ACC112 (cell line): ENCODE data around the gene KPNA5.
A peak's percentile ranks its signal among the peaks of the same experiment; 100 is the strongest.

ENCODE experiments used
- H2AFZ ChIP-seq: fragments of 200-600 bp; sonication (generic); one replicate; pipeline ENCODE4 v1.6.0; 2017; ENCODE audit warnings: antibody characterized with exemption, low read length; ENCODE audit not compliant: unreplicated experiment
- H3K27ac ChIP-seq: fragments of 200-600 bp; sonication (generic); 2 replicates; pipeline ENCODE4 v1.5.1; 2014; ENCODE audit warnings: low read depth, mild to moderate bottlenecking, antibody characterized with exemption, low read length, moderate library complexity
- H3K27me3 ChIP-seq: fragments of 200-600 bp; sonication (generic); 2 replicates; pipeline ENCODE4 v1.6.1; 2014; ENCODE audit warnings: mild to moderate bottlenecking, antibody characterized with exemption, low read length, moderate library complexity, mixed read lengths; ENCODE audit not compliant: insufficient read depth
- H3K36me3 ChIP-seq: fragments of 200-600 bp; sonication (generic); 2 replicates; pipeline ENCODE4 v1.6.1; 2016; ENCODE audit warnings: mild to moderate bottlenecking, antibody characterized with exemption, low read length, moderate library complexity, mixed read lengths; ENCODE audit not compliant: insufficient read depth
- H3K4me1 ChIP-seq: fragments of 200-600 bp; sonication (generic); one replicate; pipeline ENCODE4 v1.6.1; 2016; ENCODE audit warnings: low read length, mixed read lengths; ENCODE audit not compliant: insufficient read depth, unreplicated experiment, control insufficient read depth
- H3K4me3 ChIP-seq: fragments of 200-600 bp; sonication (generic); 2 replicates; pipeline ENCODE4 v1.5.1; 2014; ENCODE audit warnings: mild to moderate bottlenecking, low read depth, low read length
- H3K79me2 ChIP-seq: fragments of 200-600 bp; sonication (generic); one replicate; pipeline ENCODE4 v1.6.0; 2016; ENCODE audit warnings: low read length; ENCODE audit not compliant: control insufficient read depth, unreplicated experiment, insufficient read depth

Gene KPNA5

DNA sequence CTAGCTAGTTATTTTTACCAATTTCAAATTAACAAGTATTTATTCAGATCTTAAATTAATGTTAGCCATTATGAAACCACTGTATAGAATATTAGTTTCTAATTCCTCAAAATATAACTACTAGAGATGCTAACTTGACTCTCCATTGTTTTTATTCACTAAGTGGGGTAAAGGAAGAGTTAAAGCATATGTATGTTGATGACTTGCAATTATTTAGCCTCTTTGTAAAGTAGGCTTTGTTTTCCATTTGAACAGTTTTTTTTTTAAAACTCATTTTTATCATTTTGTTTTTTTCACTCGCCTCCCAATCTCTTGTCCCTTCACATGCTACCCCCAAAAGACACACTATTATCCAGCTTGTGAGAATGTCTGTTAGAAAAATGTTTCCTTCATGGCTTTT, 81.2 kb downstream of the KPNA5 start:
- no peak overlapping the region for H3K4me3 ChIP-seq
- no peaks in the 10 kb centered on the region for H3K4me1 ChIP-seq
- H2AFZ ChIP-seq, result no peak overlapping the region
- H3K36me3 ChIP-seq, result no peaks in the 10 kb centered on the region
- peaks cover 13% of the 10 kb centered on the region; the same call in 1 of the 2 replicates for H3K27me3 ChIP-seq
- H3K79me2 ChIP-seq, result no peaks in the 10 kb centered on the region
- H3K27ac ChIP-seq, result no peak overlapping the region

DNA sequence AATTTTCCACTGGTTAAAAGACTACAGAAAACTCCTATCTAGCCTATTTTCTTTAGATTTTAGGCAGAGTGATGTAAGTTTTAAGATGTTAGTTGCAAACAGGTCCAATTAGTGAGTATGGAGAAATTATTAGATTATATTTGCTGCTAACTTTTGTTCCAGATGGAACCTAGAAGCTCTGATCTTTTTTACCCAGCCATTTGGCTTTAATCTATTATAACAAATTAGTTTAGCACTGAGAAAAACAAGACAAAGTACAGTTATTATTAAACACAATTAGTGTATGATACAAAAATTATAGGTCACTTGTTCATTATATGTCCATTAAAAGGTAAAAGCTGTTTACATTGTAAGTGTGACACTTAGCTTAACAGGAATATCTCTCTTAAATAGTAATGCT, 82.0 kb downstream of the KPNA5 start:
- H3K27ac ChIP-seq, result no peak overlapping the region
- H3K4me3 ChIP-seq, result no peak overlapping the region
- H3K27me3 ChIP-seq, result peaks cover 13% of the 10 kb centered on the region; the same call in 1 of the 2 replicates
- no peaks in the 10 kb centered on the region for H3K4me1 ChIP-seq
- H2AFZ ChIP-seq, result no peak overlapping the region
- no peaks in the 10 kb centered on the region for H3K79me2 ChIP-seq
- H3K36me3 ChIP-seq, result no peaks in the 10 kb centered on the region

DNA sequence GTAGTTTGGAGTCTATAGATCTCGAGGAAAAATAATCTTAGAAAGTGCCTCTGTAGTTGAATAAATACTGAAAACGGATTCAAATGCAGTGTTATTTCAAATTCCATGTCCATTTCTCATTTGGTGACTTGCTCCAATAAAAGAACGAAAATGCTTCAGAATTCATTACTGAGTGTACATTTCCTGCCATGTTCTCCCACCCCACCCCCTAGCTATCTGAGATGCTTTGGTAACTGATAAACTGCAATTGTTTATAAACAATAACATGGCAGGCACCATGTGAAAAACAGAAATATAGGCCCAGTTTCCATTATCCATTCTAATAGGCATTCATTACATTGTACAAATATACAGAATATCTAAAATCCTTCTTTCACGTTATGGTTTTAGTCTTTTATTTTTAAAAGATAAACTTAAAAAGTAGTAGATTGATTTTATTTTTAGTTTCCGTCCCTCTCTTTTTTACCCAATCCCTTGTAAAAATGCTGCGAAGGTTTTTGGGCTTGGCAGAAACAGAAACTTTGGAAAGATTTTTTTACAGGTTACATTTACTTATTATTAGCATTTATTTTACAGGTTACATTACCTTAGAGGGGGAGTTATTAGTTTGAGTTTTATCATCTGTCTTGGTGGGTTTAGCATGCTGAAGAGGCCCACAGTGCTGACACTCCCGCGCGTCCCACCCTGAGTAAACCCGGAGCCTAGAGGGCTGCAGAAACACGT, 83.1 kb downstream of the KPNA5 start:
- no peak overlapping the region for H3K4me3 ChIP-seq
- no peaks in the 10 kb centered on the region for H3K4me1 ChIP-seq
- no peaks in the 10 kb centered on the region for H3K36me3 ChIP-seq
- H3K27ac ChIP-seq, result no peak overlapping the region
- H3K27me3 ChIP-seq, result peaks cover 13% of the 10 kb centered on the region; the same call in 1 of the 2 replicates
- H3K79me2 ChIP-seq, result no peaks in the 10 kb centered on the region
- H2AFZ ChIP-seq, result no peak overlapping the region

DNA sequence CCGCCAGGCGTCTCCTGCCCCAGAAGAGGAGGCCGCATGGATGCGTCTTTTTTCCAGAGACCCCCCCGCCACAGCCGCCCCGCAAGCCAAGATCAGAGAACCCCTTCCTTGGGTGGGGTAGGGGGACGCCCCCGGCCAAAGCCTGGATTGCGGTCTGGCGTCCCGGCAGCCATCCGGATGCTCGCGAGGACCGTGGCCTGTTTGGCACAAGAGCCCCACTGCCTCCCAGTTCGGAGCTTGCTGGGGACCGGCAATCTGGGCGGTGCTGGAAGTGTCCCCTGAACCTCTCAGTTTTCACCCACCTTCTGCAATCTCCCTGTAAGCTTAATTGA, 83.6 kb downstream of the KPNA5 start:
- H3K4me3 ChIP-seq, result peak overlapping the region; percentile 84
- H3K79me2 ChIP-seq, result no peaks in the 10 kb centered on the region
- H3K36me3 ChIP-seq, result no peaks in the 10 kb centered on the region
- peaks cover 13% of the 10 kb centered on the region; the same call in 1 of the 2 replicates for H3K27me3 ChIP-seq
- no peak overlapping the region for H3K27ac ChIP-seq
- H2AFZ ChIP-seq, result peak overlapping the region; percentile 86
- no peaks in the 10 kb centered on the region for H3K4me1 ChIP-seq

DNA sequence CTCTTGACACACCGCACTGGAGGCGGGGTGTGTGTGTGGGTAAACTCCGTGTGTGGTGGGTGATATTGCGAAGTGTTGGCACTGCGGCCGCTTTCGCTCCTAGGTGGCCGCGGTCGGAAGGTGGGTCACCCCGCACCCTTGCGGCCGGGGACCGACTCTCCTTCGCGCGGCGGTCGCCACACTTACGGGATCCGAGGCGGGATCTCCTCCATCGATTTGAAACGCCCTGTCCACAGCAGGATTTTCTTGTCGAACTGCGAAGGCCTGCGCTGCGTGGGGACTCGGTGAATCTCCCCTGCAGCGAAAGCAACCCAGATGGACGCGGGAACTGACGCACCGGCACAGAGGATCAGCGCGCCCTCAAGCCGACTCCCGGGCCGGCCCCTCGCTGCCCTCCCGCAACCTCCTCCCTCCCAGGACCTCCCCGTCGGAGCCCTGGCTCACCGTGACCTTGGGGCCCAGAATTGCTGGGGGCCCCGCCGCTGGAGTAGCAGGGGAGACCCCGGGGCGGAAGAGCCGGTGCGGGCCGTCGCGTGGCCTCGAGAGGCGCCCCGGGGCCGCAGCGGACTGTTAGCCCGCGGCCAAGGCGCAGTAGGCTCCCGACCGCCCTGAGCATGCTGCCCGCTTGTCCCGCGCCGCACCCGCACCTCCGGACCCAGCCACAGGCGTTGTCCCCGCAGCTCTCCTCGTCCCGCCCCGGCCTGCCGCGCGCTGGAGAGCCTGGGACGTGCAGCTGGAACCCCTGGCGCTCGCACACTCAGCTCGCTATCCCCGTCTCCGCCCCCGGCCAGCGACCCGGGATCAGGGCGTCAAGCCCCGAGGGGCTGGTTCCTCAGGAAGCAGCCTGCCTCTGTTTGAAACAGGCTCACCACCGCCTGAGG, 84.2 kb downstream of the KPNA5 start, which contains the start of gene FAM162B:
TSS of gene FAM162B (minus strand) at position 759 of the 881 bp plus-strand sequence. CDS start at position 616, 143 bp downstream.
- H3K36me3 ChIP-seq, result no peaks in the 10 kb centered on the region

DNA sequence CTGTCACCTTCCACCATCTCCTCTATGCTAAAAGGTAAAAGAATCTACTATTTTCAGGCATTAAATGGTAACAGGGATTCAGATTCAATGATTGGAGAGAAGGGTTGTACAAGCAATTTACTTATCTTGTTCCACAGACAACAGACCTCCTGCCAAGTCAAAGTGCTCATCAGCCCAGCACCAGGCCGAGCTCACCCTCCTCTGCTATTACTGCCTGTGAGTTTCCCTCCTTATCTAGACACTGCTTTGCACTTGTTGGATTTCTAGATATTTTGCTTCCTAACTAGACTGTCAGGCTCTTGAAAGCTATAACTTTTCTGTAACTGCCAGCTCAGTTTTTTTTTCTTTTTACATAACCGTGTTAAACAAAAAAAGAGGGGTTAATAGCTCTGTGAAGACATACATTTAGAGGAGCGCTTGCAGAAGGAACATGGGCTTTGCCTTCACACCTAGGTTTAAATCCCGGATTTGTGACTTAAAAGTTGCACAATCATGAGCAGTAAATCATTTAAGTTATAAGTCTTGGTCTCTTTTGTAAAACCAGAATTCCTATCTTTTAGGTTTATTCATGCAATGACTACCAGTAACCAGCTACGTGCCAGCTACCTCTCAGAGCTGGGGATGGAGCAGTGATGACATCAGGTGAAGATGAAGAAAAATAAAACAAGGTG, 85.6 kb downstream of the KPNA5 start:
- H3K36me3 ChIP-seq, result no peaks in the 10 kb centered on the region
- no peak overlapping the region for H3K27ac ChIP-seq
- H2AFZ ChIP-seq, result no peak overlapping the region
- H3K4me1 ChIP-seq, result no peaks in the 10 kb centered on the region
- peaks cover 13% of the 10 kb centered on the region; the same call in 1 of the 2 replicates for H3K27me3 ChIP-seq
- no peak overlapping the region for H3K4me3 ChIP-seq
- H3K79me2 ChIP-seq, result no peaks in the 10 kb centered on the region

More for the DNA sequence above, 84.2 kb downstream of the KPNA5 start, which contains the start of gene FAM162B:
- Histone ChIP-seq H3K27me3 (peaks cover 13% of the 10 kb centered on the region; the same call in 1 of the 2 replicates), H3K27ac (no peak within 1 kb of the TSS), H3K4me1 (no peaks in the 10 kb centered on the region), H3K79me2 (no peaks in the 10 kb centered on the region), H3K4me3 (peak within 1 kb of the TSS; percentile 84), H2AFZ (peak within 1 kb of the TSS; percentile 86)

DNA sequence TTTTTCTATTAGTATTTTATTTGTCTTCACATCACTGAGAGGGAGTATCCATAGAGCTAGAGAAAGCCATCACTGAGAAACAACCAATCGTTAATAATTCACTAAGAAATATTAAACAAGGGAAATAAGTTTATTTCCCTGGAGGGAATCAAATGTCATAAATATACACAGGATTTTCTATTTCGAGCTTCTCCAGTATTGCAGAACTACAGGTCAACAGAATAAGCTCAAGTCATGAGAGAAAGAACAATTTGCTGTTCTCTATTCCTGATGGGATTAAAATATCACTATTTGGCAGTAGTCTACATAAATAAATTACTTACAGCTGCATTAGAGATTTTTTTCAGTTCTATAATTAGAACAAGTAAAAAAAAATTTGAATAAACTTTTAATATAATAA, 86.7 kb downstream of the KPNA5 start:
- Histone ChIP-seq H3K36me3 (no peaks in the 10 kb centered on the region), H3K4me1 (no peaks in the 10 kb centered on the region), H3K79me2 (no peaks in the 10 kb centered on the region), H3K4me3 (no peak overlapping the region), H3K27ac (no peak overlapping the region), H3K27me3 (peaks cover 13% of the 10 kb centered on the region; the same call in 1 of the 2 replicates), H2AFZ (no peak overlapping the region)

DNA sequence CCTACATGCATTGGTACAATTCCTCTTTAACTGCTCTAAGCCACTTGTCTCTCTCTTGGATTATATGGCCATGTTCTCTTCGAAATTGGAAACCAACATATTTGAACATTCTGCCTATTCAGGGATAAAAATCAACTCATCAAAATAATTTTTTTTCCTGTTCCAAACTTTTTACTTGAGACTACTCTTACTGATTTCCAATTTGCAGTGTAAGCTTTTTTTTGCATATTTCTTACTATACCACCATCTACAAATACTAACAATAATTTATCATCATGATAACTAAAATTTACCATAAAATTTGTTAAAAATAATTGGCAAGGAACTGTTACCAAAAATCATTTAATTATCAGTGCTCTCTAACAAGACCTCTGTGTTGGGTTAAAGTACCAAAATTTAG, 91.4 kb downstream of the KPNA5 start:
- Histone ChIP-seq H3K79me2 (no peaks in the 10 kb centered on the region), H2AFZ (no peak overlapping the region), H3K4me1 (peaks cover 7% of the 10 kb centered on the region), H3K27ac (no peak overlapping the region), H3K4me3 (no peak overlapping the region), H3K27me3 (no peaks in the 10 kb centered on the region), H3K36me3 (no peaks in the 10 kb centered on the region)

DNA sequence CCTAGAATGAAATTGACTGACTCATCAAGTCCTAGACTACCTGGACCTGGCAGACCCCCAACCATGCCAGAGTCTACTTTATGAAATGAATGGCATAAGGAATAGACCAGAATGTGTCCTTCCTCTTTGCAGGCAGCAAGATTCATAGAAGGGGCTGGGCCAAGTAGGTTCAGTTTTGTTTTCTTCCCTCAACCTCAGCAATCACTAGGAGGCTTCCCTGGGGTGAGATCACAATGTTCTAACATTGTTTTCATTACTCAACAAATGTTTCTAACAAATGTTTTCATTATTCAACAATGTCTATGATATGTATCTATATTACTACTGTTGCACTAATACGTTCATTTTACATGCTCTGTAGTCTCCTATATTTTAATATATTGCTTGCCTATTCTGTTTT, 92.9 kb downstream of the KPNA5 start:
- Histone ChIP-seq H3K79me2 (no peaks in the 10 kb centered on the region), H3K27ac (peak overlapping the region; percentile 59), H3K4me3 (peak overlapping the region; percentile 43), H2AFZ (peak overlapping the region; percentile 78), H3K36me3 (no peaks in the 10 kb centered on the region), H3K27me3 (no peaks in the 10 kb centered on the region), H3K4me1 (peaks cover 7% of the 10 kb centered on the region)

DNA sequence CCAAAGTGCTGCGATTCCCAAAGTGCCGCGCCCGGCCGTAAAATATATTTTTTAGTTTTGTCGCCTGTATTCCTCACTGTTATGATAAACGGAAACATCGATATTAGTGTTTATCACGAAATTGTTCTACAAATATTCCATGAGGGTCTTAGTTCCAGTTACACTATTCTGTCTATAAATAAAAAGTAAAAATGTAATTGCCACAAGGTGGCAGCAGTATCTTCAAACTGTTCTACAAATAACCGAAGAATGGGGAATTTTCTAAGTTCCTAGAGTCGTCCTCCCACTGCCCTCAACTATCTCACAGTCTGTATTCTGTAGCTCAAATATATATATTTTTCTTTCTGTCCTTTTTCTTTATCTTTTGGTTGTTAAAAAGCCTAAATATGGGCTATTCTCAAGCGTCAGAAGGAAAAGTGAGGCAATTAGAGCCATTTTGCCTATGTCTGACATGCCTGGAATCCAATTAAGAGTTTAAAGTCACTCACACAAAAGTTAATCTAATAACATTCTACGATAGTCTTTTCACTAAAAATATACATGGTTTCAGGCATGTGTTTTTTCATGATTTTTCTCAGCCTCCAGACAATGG, 98.7 kb downstream of the KPNA5 start:
- no peak overlapping the region for H3K27ac ChIP-seq
- H3K4me3 ChIP-seq, result peak overlapping the region; percentile 42
- H2AFZ ChIP-seq, result peak overlapping the region; percentile 90
- peaks cover 5% of the 10 kb centered on the region for H3K4me1 ChIP-seq
- H3K79me2 ChIP-seq, result no peaks in the 10 kb centered on the region
- H3K27me3 ChIP-seq, result no peaks in the 10 kb centered on the region
- H3K36me3 ChIP-seq, result no peaks in the 10 kb centered on the region
